Astrocyte of the spinal cord (primary cell): ENCODE data around the gene CST9.

Experiments used
- DNase-seq: peaks from one replicate; pipeline ENCODE4 v3.0.0; 2011; ENCODE audit warnings: low read depth, low spot score
- H3K4me3 ChIP-seq: 2 replicates; pipeline ENCODE4 v1.5.1; 2011; ENCODE audit warnings: low read depth, mild to moderate bottlenecking, low read length, moderate library complexity
- CTCF ChIP-seq: IDR thresholded peaks from 2 replicates; pipeline ENCODE4 v1.5.1; 2012; ENCODE audit warnings: low read depth, mild to moderate bottlenecking, low read length, inconsistent platforms
- in situ Hi-C: cut with HindIII; loops from 2 replicates; pipeline ENCODE4 v1.10.0; 2017; ENCODE audit warnings: low sequenced_read_pairs

CST9 gene

GRCh38 chr20:23634044-23634801 is 28.5 kb upstream of the CST9 start:
- DNase-seq = no peak
- in situ Hi-C loops = no loop called here
- no peak for TF ChIP-seq CTCF
- H3K4me3 ChIP-seq = no peak overlapping the region

- no peak for DNase-seq
- in situ Hi-C loops = no loop called here
- no peak for TF ChIP-seq CTCF
- no peak overlapping the region for H3K4me3 ChIP-seq
Measured at GRCh38 chr20:23632711-23633573, 27.2 kb upstream of the CST9 start.

- TF ChIP-seq CTCF = no peak
- in situ Hi-C loops = no loop called here
- H3K4me3 ChIP-seq = no peak overlapping the region
- no peak for DNase-seq
Measured at GRCh38 chr20:23631981-23632710, 26.4 kb upstream of the CST9 start.

- no peak for TF ChIP-seq CTCF
- no peak for DNase-seq
- no peak overlapping the region for H3K4me3 ChIP-seq
- in situ Hi-C loops = no loop called here
Measured at GRCh38 chr20:23631226-23631822, 25.6 kb upstream of the CST9 start.

GRCh38 chr20:23630392-23630849 is 24.7 kb upstream of the CST9 start:
- DNase-seq = no peak
- in situ Hi-C loops = no loop called here
- H3K4me3 ChIP-seq = no peak overlapping the region
- TF ChIP-seq CTCF = no peak
